NCI-H2029 treated with DMSO at 0.1 percent for 48 hours (cell line): ENCODE measurements around the gene SIK3.

Source experiments
- DNase-seq: peaks from one replicate; lab custom pipeline; 2025; lab: John Stamatoyannopoulos, UW

The SIK3 gene

GRCh38 chr11:116969694-116970093, 128.5 kb downstream of the SIK3 start:
- DNase-seq = no peak

DNA sequence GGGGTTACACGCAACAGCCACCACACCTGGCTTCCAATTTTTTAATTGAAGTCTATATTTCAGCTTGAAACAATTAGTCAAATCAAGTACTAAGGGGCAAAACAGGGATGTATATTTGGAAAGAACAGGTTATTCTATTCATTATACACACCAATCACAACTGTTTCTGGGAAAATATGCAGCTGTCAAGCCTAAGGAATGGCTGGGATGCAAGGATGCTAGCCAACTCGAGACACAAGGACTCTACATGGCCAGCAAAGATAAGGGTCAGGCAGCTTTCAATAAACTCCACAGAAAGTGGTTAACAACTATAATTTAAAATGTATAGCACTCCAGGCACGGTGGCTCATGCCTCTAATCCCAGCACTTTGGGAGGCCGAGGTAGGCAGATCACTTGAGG, 134.0 kb downstream of the SIK3 start:
- DNase-seq = no peak

GRCh38 chr11:116963813-116964212, 134.4 kb downstream of the SIK3 start:
- DNase-seq = no peak

DNA sequence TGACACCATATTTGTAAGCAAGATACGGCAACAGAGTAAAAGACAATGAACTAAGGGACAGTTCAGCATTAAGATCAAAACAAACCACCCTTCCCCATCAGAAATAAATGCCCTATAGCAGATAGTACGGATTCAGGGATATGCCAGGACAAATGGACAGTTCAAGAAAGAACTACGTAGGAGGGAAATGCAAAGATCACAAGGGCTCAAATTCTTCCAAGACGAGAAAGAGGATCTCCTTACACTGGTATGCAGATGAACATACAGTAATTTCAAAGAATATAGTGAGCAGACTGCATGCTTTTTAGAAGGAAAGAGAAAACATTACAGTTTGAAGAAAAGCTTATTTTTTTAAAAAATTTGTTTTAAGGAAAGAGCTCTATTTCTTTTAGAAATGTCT, 136.1 kb downstream of the SIK3 start:
- DNase-seq = no peak

DNA sequence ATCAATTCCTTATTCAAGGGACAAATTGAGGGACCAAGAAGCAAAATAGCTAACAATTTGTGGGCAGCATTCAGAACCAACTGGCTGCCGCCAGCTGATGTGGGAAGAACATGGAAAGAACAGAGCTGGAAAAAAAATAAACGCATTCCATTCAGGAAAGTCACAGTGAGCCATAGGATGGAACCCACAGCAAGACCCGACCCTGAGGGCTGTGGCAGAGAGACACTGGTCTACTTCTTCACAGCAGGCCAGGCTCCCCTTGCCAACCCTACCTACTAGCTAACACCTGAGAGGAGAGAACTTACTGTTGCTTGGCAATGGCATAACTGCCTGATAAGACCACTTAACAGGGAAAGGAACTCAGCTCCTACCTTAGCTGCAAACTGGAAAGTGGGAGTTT, 137.3 kb downstream of the SIK3 start:
- DNase-seq = no peak

DNA sequence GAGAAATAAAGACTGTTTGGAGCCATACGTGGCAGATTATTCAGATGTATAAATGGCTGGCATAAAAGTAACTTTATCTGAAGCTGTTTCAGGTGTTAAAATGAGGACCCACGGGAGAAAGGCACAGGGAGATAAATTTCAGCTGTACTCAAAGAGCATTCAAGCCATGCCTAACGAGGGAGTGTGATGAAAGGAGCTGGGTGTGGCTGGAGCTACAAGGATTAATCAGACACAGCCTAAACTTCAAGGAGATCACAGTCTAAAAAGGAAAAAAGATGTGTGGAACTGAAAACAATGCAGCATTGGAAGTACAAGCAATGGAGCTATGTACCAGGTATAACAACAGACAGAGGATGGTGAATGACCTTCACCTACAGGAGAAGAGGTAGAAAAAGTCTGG, 140.0 kb downstream of the SIK3 start:
- no peak for DNase-seq

DNA sequence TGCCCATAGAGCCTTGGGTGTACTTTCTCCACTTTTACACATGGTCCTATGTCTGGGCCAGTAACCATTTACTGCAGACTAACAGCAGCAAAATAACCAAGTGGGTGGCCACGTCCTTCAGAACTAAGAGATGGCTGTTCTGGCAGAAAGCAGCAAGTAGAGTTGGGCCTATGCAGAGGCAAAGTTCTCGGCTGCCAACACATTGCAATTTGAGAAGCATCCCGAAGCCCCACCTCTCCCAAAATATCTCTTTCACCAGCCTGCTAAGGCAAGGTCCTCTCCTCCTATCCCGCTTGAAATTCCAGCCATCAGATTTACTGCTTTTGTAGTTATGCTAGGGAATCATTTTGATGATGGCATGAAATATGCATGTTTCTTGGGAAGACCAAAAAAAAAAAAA, 142.3 kb downstream of the SIK3 start:
- DNase-seq = no peak

- no peak for DNase-seq
Observed at GRCh38 chr11:116955548-116955947, 142.7 kb downstream of the SIK3 start.

- no peak for DNase-seq
Observed at GRCh38 chr11:116953530-116954285, 144.5 kb downstream of the SIK3 start.

DNA sequence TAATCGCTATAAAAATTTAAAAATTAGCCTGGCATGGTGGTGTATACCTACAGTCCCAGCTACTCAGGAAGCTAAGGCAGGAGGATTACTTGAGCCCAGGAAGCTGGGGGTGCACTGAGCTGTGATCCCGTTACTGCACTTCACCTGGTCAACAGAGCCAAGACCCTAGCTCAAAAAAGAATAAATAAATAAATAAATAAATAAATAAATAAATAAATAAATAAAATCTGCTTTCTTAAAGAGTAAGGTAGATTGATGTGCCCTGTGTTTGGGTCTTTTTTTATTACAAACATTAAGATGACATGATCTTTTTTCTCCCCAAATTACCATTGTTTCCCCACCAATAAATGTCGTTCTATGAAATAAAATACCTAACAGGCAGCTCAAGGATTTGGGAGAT, 146.5 kb downstream of the SIK3 start:
- no peak for DNase-seq

DNA sequence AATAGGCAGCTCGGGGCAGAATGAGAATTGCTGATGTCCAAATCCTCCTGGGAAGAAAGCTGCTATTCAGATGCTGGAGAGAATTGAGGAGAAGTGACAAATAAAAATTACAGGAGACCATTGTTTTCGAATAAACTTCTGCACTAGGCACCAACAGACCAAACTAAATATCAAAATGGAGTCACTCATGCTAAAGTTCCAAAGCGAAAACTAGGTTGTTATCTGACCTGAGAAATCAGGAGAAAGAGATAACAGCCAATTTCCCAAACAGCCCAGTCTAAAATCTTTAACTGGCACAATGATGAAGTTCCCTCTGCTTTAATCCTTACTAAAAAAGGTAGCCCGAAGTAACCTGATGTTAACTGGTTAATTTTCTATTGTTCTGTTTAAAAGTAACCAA, 148.0 kb downstream of the SIK3 start:
- DNase-seq = no peak

GRCh38 chr11:116948391-116948790, 149.8 kb downstream of the SIK3 start:
- no peak for DNase-seq

GRCh38 chr11:116946414-116946813, 151.8 kb downstream of the SIK3 start:
- DNase-seq = no peak

DNA sequence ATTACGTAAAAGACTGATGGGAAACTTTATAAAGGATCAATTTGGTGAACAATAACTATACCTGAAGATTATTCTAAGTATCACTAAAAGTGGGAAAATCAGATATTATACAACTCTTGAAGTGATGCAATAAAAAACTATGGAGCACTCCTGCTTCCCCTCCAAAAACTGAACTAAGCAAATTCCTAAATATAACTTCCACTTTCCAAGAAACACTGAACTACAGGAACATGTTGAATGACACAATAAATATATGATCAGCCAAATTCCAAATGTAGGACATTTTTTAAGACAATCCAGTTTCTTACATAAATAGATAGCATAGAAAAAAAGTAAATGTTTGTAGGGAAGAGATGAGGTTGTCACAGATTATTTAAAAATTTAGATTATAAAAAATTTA, 158.7 kb downstream of the SIK3 start:
- no peak for DNase-seq

DNA sequence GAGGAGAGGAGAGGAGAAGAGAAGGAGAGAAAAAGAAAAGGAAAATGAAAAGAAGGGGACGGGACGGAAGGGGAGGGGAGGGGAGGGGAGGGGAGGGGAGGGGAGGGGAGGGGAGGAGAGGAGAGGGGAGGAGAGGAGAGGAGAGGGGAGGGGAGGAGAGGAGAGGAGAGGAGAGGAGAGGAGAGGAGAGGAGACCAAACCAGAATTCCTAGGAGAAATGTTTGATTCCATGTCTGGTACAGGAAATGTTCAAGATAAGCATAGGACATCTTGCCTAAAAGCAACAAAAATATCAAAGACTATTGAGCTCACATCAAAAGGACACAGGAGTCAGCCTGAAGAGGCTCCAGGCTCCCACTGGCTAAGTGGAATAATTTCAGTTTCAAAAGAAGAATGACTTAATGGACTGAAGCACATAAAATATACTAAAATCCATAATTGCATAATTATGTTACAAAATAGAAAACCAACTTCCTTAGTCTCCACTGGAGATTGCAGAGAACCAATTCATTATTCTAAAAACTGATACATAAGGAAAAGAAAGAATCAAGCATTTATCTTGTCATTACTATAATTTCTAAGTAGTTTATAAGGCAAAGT, 159.7 kb downstream of the SIK3 start:
- no peak for DNase-seq

GRCh38 chr11:116936754-116937446, 161.3 kb downstream of the SIK3 start:
- DNase-seq = no peak

GRCh38 chr11:116935514-116935913, 162.7 kb downstream of the SIK3 start:
- no peak for DNase-seq

DNA sequence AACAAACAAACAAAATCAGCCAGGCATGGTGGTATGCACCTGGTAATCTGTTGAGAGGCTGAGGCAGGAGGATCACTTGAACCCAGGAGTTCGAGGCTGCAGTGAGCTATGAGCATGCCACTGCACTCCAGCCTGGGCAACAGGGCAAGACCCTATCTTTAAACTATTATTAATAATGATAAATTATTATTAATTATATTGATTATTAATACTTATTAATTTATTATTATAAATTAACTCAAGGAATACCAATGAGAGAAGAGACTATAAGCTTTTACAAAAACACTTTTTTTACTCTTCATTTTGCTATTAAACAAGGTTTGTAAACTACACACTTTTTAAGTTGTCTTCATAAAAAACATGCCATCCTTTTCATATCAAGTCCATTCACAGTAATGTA, 163.1 kb downstream of the SIK3 start:
- no peak for DNase-seq

DNA sequence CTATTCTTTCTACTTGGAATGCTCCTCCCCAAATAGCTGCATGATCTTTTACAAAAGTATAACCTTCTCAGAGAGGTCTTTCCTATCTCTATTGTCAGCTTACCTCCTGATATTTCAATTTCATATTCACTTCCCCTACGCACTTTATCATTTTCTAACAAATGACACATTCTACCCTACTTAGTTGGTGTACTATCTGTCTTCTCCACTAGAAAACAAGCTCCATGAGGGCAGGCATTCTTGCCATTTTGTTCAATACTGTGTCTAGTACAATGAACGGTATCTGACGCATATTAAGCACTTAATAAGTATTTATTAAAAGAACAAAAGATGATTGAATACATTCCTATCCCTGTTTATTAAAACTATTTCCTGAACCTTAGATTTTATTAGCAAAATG, 164.3 kb downstream of the SIK3 start:
- no peak for DNase-seq

DNA sequence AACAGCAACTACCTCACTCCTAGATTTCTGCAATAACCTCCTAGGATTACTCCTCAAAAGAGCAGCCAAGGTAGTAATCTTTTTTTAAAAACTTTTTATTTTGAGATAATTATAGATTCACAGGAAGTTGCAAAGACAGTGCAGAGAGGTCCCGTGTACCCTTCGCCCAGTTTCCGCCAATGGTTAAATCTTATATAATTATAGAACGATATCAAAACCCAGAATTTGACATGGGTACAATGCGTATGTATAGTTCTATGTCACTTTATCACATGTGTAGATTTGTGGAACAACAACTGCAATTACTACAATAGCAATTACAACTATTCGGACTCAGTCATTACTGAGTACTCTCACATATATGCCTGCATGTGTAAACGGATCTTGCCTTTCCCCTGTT, 166.0 kb downstream of the SIK3 start:
- no peak for DNase-seq

- no peak for DNase-seq
Observed at GRCh38 chr11:116931206-116931953, 166.8 kb downstream of the SIK3 start.

- DNase-seq = no peak
Observed at GRCh38 chr11:116930586-116930985, 167.6 kb downstream of the SIK3 start.

- no peak for DNase-seq
Observed at GRCh38 chr11:116930177-116930576, 168.1 kb downstream of the SIK3 start.
